Stimulated activated CD8-positive, alpha-beta memory T cell treated with anti-CD3 and anti-CD28 coated beads, Interleukin-4, amount 100 ng/mL, for 24 hours (primary cell): ENCODE results near the gene MOK.
"Not testable (repeated sequence)": the region's sequence is repeated elsewhere in the genome, so short reads cannot be mapped to it uniquely, and the experiment has no call there.

Experiments used
- DNase-seq: peaks from one replicate; pipeline ENCODE4 v3.0.0-alpha.2; 2020; ENCODE audit warnings: low read depth

Gene MOK

GRCh38 chr14:102248121-102248520 lies 56.8 kb downstream of the MOK start:
- DNase-seq, result no peak

- no peak for DNase-seq
Observed at GRCh38 chr14:102246071-102246470, 58.9 kb downstream of the MOK start.

- DNase-seq, result not testable (repeated sequence)
Observed at GRCh38 chr14:102243795-102244194, 61.2 kb downstream of the MOK start.

- DNase-seq, result no peak
Observed at GRCh38 chr14:102241147-102241546, 63.8 kb downstream of the MOK start.

- DNase-seq, result not testable (repeated sequence)
Observed at GRCh38 chr14:102240481-102240880, 64.5 kb downstream of the MOK start.

- no peak for DNase-seq
Observed at GRCh38 chr14:102239231-102239630, 65.7 kb downstream of the MOK start.

- no peak for DNase-seq
Observed at GRCh38 chr14:102238766-102239165, 66.2 kb downstream of the MOK start.

- no peak for DNase-seq
Observed at GRCh38 chr14:102238131-102238530, 66.8 kb downstream of the MOK start.

- DNase-seq, result no peak
Observed at GRCh38 chr14:102236026-102236425, 68.9 kb downstream of the MOK start.

GRCh38 chr14:102235275-102235897 lies 69.6 kb downstream of the MOK start:
- peak; percentile 63 for DNase-seq

GRCh38 chr14:102234331-102235264 lies 70.4 kb downstream of the MOK start:
- no peak for DNase-seq

GRCh38 chr14:102233081-102233480 lies 71.9 kb downstream of the MOK start:
- no peak for DNase-seq

GRCh38 chr14:102232348-102232625 lies 72.7 kb downstream of the MOK start:
- no peak for DNase-seq

- no peak for DNase-seq
Observed at GRCh38 chr14:102231476-102232347, 73.3 kb downstream of the MOK start.

GRCh38 chr14:102230481-102231210 lies 74.3 kb downstream of the MOK start:
- DNase-seq, result no peak

- DNase-seq, result no peak
Observed at GRCh38 chr14:102229739-102230092, 75.2 kb downstream of the MOK start.

- no peak for DNase-seq
Observed at GRCh38 chr14:102229071-102229738, 75.8 kb downstream of the MOK start.

GRCh38 chr14:102227184-102227964 lies 77.6 kb downstream of the MOK start:
- no peak for DNase-seq

- no peak for DNase-seq
Observed at GRCh38 chr14:102226356-102227125, 78.4 kb downstream of the MOK start.

GRCh38 chr14:102225936-102226335 lies 79.0 kb downstream of the MOK start:
- no peak for DNase-seq
